Activated naive CD4-positive, alpha-beta T cell (primary cell): ENCODE results near the gene C1QTNF9.
"Not testable (repeated sequence)": the region's sequence is repeated elsewhere in the genome, so short reads cannot be mapped to it uniquely, and the experiment has no call there.

Source experiments
- DNase-seq, 4 experiments: peaks; one replicate each; lab custom pipeline; 2025; lab: John Stamatoyannopoulos, UW

The C1QTNF9 gene

GRCh38 chr13:24362435-24362952 lies 53.1 kb downstream of the C1QTNF9 start:
- no peak for DNase-seq

GRCh38 chr13:24365191-24365590 lies 55.8 kb downstream of the C1QTNF9 start:
- no peak for DNase-seq

- not testable (repeated sequence) for DNase-seq
Measured at GRCh38 chr13:24366315-24366714, 56.9 kb downstream of the C1QTNF9 start.

- DNase-seq: not testable (repeated sequence)
Measured at GRCh38 chr13:24371273-24371672, 61.9 kb downstream of the C1QTNF9 start.
